ENCODE measurements around the gene GPR151.

Gene GPR151

GRCh38 chr5:146463446-146463845 lies 52.5 kb downstream of the GPR151 start:
- H3K4me3 ChIP-seq (ENCODE audit: low read depth, low read length): no peak overlapping the region
- DNase-seq (ENCODE audit: low read depth): no peak
- no peak for TF ChIP-seq CTCF (IDR thresholded peaks at IDR 0.05; ENCODE audit: control insufficient read depth, extremely low read depth, insufficient read depth)

Measured in LNCaP clone FGC (cell line).